Kidney (tissue), 14 donors: ENCODE results near the gene GFRA1. TPM values are rescaled to one million over a fixed set of nuclear protein-coding genes. Genes with fewer than 3 reads are reported as not detected.

ENCODE experiments used
- DNase-seq, 5 donors: peaks; one replicate each; pipeline ENCODE4 v3.0.0-alpha.2; 2013 to 2020
- FAIRE-seq: peaks from 2 replicates; lab custom pipeline; 2012; peaks lifted over from hg19 to GRCh38; lab: Jason Lieb, UNC
- H3K27ac ChIP-seq, 2 donors: one replicate each; pipeline ENCODE4 v1.7.0; 2013; ENCODE audit warnings: low read depth in 2 of 2, low read length in 2 of 2, inconsistent platforms in 1 of 2
- H3K27me3 ChIP-seq: one replicate; pipeline ENCODE4 v1.7.1; 2013; ENCODE audit warnings: low read length, inconsistent platforms; ENCODE audit not compliant: control insufficient read depth, insufficient read depth
- H3K36me3 ChIP-seq, 3 donors: one replicate each; pipeline versions ENCODE4 v1.7.0 to v1.7.1; 2013; ENCODE audit warnings: low read length in 3 of 3, control low read depth in 1 of 3, inconsistent platforms in 1 of 3; ENCODE audit not compliant: insufficient read depth in 3 of 3, control insufficient read depth in 2 of 3
- H3K4me1 ChIP-seq, 3 donors: one replicate each; pipeline versions ENCODE4 v1.7.0 to v1.7.1; 2013; ENCODE audit warnings: low read length in 3 of 3, inconsistent platforms in 1 of 3, low read depth in 1 of 3; ENCODE audit not compliant: control insufficient read depth in 2 of 3, insufficient read depth in 2 of 3
- H3K4me3 ChIP-seq, 3 donors: one replicate each; pipeline versions ENCODE4 v1.7.0 to v1.8.1; 2013; ENCODE audit warnings: low read length in 3 of 3, control low read depth in 1 of 3, inconsistent platforms in 1 of 3
- H3K9ac ChIP-seq, 3 donors: one replicate each; pipeline versions ENCODE4 v1.7.0 to v1.7.1; 2013; ENCODE audit warnings: low read length in 3 of 3, control low read depth in 1 of 3, inconsistent platforms in 1 of 3
- H3K9me3 ChIP-seq, 3 donors: one replicate each; pipeline versions ENCODE4 v1.7.0 to v1.7.1; 2013; ENCODE audit warnings: low read length in 3 of 3, control low read depth in 1 of 3, inconsistent platforms in 1 of 3; ENCODE audit not compliant: control insufficient read depth in 2 of 3, insufficient read depth in 1 of 3
- CTCF ChIP-seq: IDR thresholded peaks from 3 replicates; pipeline ENCODE4 v1.5.1; 2012; ENCODE audit warnings: mild to moderate bottlenecking, moderate library complexity, borderline replicate concordance; ENCODE audit not compliant: insufficient read depth; ENCODE audit errors: extremely low read depth
- intact Hi-C: fragments of 100-400 bp; cut with DNase I; formaldehyde crosslinking; loops from one replicate; pipeline ENCODE4 v1.11.1; 2022
- polyA plus RNA-seq: library from polyadenylated mRNA; stranded (reverse); fragments of 350-450 nt; fragmentation: Illumina TruSeq; extraction: RNeasy Lipid Tissue Mini Kit (QIAGEN cat#74804); gene quantifications from one replicate; pipeline ENCODE4 v1.2.3, GENCODE V29; 2014; ENCODE audit warnings: low read depth, low replicate concordance; ENCODE audit not compliant: insufficient read depth
- total RNA-seq: library from RNA; stranded (reverse); fragmentation: NEBNext Ultra II Directional; extraction: Animal tissue kit (Norgen Biotek cat#: 25700); gene quantifications from one replicate; pipeline ENCODE4 v1.2.1, GENCODE V29; 2021
- donor health status: control.
- donor health status: control.
- donor health status: control.
- donor health status: control.
- donor health status: control.
- donor health status: DM: yes; HTN: yes; CAD: no.
- donor health status: Normal renal cell carcinoma (clear cell type).

GFRA1 gene
- total and polyA plus RNA-seq, 2 donors from 2014 or later, result 3.0 to 22.3 TPM

- Histone ChIP-seq H3K9ac (no peak overlapping the region), H3K9me3 (no peaks in the 10 kb centered on the region), H3K27ac (no peak overlapping the region), H3K4me3 (no peak overlapping the region), H3K36me3 (no peaks in the 10 kb centered on the region), H3K4me1 (no peaks in the 10 kb centered on the region), H3K27me3 (no peaks in the 10 kb centered on the region)
- intact Hi-C loops, result no loop called here
- DNase-seq (no peak), FAIRE-seq (no peak)
- TF ChIP-seq CTCF, result no peak
Measured at GRCh38 chr10:116073510-116073909, 199.5 kb downstream of the GFRA1 start.

GRCh38 chr10:116073001-116073400, 200.0 kb downstream of the GFRA1 start:
- no peak for TF ChIP-seq CTCF
- DNase-seq (peak in 3 of 5 donors; percentile 51 to 66 (median 62)), FAIRE-seq (no peak)
- no peaks in the 10 kb centered on the region for H3K4me1 ChIP-seq
- H3K9ac ChIP-seq, result no peak overlapping the region
- no peaks in the 10 kb centered on the region for H3K27me3 ChIP-seq
- no peaks in the 10 kb centered on the region for H3K36me3 ChIP-seq
- no peak overlapping the region for H3K4me3 ChIP-seq
- H3K9me3 ChIP-seq, result no peaks in the 10 kb centered on the region
- intact Hi-C loops, result no loop called here
- no peak overlapping the region for H3K27ac ChIP-seq

GRCh38 chr10:116071453-116072148, 201.4 kb downstream of the GFRA1 start:
- no peak overlapping the region for H3K9ac ChIP-seq
- no peak for TF ChIP-seq CTCF
- H3K27ac ChIP-seq, result no peak overlapping the region

More at GRCh38 chr10:116071453-116072148, 201.4 kb downstream of the GFRA1 start:
- no peaks in the 10 kb centered on the region for H3K4me1 ChIP-seq
- no peaks in the 10 kb centered on the region for H3K27me3 ChIP-seq
- no peaks in the 10 kb centered on the region for H3K9me3 ChIP-seq
- FAIRE-seq (no peak), DNase-seq (no peak)
- intact Hi-C loops, result no loop called here
- H3K36me3 ChIP-seq, result no peaks in the 10 kb centered on the region
- no peak overlapping the region for H3K4me3 ChIP-seq
